Gastroesophageal sphincter (tissue), 3 donors: Measurements from ENCODE around the gene SERTAD2.

Experiments
- EP300 ChIP-seq: sonication (generic); formaldehyde crosslinking; IDR thresholded peaks from one replicate; pipeline ENCODE4 v1.6.1; 2017; ENCODE audit warnings: antibody characterized with exemption, mild to moderate bottlenecking
- POLR2A ChIP-seq, 2 donors: fragments of 450-650 bp; IDR thresholded peaks; one replicate each; pipeline ENCODE4 v1.6.1; 2017; ENCODE audit warnings: antibody characterized with exemption in 2 of 2, mild to moderate bottlenecking in 2 of 2, moderate library complexity in 1 of 2
- TF ChIP-seq, protein P1 (sequence below), 4 experiments: fragments of 200-600 bp in 2 of 4; fragments of 450-650 bp in 2 of 4; sonication (generic) in 1 of 4; IDR thresholded peaks; one replicate each; pipeline ENCODE4 v1.5.1; 2017 to 2019; ENCODE audit warnings: antibody characterized with exemption in 4 of 4, mild to moderate bottlenecking in 2 of 4, moderate library complexity in 2 of 4

DNA sequence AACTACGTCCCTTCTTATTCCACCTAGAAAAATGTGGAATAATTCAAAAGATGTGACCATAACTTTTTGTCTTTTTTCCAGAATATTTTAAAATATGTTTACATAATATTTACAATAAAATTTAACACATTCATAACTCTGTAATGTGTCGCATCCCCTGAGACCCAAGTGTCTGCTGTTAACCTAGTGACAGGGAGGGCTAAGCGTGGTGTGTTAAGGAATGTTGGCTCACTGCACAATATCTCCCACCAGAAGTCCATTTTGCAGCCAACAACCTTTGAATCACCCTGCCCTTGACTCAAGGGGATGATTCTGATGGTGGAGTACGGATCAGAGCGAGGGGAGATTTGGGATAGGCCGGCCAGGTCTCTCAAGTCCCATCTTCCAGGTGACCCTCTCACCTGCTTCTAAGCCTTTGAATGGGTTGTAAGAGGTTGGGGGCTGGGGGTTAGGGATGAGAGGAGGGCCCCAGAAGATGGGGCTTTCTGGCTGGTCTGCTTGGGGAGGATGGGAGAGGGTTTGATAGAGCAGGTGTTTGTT, 43.3 kb downstream of the SERTAD2 start:
- TF ChIP-seq POLR2A (IDR thresholded peaks at IDR 0.05) = no peak
- TF ChIP-seq, protein P1, sequence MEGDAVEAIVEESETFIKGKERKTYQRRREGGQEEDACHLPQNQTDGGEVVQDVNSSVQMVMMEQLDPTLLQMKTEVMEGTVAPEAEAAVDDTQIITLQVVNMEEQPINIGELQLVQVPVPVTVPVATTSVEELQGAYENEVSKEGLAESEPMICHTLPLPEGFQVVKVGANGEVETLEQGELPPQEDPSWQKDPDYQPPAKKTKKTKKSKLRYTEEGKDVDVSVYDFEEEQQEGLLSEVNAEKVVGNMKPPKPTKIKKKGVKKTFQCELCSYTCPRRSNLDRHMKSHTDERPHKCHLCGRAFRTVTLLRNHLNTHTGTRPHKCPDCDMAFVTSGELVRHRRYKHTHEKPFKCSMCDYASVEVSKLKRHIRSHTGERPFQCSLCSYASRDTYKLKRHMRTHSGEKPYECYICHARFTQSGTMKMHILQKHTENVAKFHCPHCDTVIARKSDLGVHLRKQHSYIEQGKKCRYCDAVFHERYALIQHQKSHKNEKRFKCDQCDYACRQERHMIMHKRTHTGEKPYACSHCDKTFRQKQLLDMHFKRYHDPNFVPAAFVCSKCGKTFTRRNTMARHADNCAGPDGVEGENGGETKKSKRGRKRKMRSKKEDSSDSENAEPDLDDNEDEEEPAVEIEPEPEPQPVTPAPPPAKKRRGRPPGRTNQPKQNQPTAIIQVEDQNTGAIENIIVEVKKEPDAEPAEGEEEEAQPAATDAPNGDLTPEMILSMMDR (IDR thresholded peaks at IDR 0.05) = no peak
- TF ChIP-seq EP300 = no peak
